ENCODE results near the gene CDK9.
"Not testable (repeated sequence)": the region's sequence is repeated elsewhere in the genome, so short reads cannot be mapped to it uniquely, and the experiment has no call there.

The CDK9 gene
- 144 to 151 reads per million in 2 donors for total RNA-seq

DNA sequence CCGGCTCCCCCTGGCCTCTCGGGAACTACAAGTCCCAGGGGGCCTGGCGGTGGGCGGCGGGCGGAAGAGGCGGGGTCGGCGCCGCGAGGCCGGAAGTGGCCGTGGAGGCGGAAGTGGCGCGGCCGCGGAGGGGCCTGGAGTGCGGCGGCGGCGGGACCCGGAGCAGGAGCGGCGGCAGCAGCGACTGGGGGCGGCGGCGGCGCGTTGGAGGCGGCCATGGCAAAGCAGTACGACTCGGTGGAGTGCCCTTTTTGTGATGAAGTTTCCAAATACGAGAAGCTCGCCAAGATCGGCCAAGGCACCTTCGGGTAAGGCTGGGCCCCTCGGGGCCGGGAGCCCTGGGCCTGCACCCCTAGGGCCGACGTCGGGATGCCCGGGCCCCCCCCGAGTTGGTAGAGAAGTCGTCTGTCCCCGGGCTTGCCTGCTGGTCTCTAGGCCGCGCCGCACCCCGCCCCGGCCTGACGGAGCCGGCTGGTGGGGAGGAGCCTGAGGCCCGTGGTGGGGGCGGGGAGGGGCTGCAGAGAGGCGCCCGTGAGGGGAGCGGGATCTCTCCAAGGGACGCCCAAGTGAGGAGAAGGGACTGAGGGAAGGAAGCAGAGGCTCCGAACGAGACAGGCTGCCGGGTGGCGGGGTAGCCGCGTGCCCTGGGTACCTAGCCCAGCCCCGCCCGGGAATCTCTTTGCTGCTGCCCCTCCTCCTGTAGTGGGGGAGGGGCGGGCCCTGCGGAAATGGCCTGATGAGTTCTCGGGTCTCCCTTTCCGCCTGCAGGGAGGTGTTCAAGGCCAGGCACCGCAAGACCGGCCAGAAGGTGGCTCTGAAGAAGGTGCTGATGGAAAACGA lies at the start of gene CDK9:
Gene CDK9, plus strand, starts transcription at position 102 of the 840 bp plus-strand sequence. Its CDS starts 115 bp downstream, at position 217.
- peak; percentile 91 for DNase-seq

DNA sequence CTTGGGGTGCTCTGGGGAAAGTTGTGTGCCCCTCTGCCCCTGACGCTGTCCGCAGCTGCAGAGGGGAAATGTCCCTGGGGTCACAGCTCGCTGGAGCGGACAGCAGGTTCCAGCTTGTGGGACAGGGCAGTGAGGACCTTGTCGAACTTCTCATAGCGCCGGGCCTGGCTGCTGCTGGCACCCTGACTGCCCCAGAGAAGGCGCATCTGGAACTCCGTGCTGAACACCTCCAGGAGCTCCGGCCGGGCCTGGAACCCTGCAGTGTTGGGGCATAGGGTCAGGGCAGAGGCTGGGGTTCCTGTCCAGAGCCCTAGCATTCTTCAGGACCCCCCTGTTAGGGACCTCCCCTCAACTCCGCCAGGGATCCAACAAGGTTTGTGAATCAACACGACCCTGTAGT lies 47.2 kb upstream of the CDK9 start:
- DNase-seq = no peak

DNA sequence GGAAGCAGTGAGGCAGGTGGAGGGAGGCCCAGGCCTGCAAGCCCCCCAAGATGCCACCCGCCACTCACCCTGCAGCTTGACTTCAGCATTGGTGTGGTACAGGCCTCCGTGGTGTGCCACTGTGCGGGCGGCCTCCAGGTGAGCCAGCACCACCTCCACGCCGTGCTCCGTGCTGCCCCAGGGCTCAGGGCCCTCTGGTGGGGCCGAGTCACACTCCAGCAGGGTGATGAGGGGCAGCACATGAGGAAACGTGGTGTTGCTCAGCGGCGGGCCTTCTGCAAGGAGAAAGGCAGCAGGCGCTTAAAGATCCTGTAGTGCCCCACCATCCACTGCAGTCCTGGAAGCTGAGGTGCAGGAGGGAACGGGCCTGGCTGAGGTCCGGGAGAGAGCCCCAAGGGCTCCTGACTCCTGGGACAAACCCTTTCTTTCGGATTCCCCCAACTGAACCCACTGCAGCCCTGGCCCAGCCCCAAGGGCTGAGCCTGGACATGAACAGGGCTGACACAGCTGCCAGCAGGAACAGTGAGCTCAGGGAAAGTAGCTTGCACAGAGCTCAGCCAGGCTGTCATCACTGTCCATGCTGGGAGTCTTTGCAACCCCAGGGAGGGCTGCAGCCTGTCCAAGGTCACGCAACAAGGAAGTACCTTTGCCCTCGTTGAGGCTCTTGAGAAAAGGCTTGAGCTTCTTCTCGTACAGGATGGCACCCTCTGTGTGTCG lies 46.1 kb upstream of the CDK9 start:
- no peak for DNase-seq

DNA sequence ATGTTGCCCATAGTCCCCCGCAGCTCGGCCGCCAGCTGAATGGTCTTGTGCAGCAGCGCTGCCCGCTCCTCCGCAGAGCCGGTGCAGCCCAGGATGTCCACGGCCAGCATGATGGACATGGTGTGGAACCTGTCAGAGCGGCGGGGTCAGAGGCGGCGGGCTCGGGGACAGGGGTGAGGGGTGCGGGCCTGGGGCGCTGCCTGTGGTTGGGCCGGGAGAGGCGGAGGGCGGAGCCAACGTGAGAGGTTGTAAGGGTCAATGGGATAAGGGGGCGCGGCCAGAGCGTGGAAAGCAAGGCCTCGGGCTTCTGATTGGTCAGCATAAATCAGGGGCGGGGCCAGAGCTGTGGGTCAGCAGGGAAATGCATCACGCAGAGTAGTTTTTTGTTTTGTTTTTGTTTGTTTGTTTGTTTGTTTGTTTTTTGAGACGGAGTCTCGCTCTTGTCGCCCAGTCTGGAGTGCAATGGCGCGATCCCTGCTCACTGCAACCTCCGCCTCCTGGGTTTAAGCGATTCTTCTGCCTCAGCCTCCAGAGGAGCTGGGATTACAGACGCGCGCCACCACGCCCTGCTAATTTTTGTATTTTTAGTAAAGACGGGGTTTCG lies 43.9 kb upstream of the CDK9 start:
- DNase-seq = no peak

DNA sequence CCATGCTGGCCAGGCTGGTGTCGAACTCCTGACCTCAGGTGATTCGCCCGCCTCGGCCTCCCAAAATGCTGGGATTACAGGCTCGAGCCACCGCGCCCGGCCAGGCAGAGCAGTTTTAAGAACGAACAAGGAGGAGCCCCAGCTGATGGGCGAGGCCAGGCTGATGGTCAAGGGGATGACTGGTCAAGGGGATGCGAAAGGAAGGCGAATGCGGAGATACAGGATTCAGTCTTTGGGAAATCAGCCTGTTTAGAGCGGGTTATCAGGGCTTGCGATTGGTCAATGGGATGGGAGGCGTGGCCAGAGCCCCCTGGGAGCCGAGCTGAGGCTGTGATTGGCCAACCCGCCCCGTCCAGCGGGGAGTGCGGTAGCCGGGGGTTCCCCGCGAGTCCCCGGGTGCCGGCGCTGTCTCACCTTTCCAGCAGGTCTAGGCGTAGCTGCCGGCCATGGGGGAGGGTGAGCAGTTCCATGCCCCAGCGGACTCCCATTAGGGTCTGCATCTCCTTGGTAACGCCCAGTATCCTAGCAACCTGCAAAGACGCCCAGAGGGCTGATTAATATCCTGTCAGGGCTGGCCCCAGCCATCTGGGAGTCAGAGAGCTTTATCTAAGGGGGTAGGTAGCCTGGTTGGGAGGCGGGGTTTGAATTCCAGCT lies 43.3 kb upstream of the CDK9 start:
- no peak for DNase-seq

DNA sequence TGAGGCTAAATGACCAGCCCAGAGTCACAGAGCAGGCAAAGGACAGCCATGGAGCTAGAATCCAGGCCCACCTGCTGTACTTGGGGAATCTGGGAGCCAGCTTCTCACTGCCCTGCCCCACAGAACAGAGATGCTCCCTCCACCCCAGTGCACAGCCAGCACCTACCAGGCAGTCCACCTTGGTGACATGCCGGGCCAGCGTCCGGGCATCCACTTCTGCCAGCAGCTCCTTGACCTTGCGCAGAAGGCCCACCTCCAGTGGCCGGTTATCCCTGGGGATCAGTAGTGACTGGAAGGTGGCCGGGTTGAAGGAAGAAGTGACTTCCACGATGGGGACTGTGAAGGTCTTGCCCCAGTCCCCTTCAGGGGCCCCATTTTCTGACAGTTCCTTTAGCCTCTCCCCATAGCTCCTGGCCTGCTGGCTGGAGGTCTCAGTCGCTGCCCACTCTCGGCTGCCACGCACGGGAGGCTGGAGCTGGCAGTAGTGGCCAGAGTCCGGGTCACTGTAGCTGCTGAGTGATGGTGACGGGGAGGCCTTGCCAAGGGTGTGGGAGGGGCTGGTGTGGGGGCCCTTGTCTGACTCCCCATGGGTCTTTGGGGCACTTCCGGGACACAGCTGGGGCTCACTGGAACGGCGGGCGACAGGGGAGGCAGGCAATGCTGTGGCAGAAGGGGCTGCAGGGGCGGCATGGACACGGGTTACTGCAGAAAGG lies 41.3 kb upstream of the CDK9 start:
- DNase-seq = no peak

DNA sequence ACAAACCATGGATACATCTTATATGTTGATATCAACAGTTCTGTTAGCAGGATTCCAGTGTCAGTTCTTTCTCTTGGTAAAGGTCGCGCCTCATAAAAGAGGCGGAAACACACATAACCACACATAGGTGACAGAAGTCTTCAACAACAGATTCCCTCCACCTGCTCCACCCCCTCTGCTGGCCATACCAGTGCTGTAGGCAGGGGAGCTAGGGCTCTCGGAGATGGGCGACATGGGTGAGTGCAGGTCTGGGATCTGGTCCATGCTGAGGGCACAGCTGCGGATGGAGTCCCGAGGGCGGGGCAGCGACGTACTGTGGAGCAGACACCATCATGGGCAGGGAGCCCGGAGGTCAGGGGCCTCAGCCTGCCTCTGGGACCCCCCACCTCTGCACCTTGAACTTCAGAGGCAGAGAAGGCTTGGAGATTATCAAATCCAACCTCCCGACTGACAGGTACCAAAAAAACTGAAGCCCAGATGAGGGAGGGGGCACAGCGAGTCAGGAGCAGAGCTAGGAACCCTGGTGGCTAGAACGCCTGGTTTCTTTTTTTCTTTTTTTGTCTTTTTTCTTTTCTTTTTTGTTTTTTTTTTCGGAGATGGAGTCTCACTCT lies 38.8 kb upstream of the CDK9 start:
- DNase-seq = no peak

DNA sequence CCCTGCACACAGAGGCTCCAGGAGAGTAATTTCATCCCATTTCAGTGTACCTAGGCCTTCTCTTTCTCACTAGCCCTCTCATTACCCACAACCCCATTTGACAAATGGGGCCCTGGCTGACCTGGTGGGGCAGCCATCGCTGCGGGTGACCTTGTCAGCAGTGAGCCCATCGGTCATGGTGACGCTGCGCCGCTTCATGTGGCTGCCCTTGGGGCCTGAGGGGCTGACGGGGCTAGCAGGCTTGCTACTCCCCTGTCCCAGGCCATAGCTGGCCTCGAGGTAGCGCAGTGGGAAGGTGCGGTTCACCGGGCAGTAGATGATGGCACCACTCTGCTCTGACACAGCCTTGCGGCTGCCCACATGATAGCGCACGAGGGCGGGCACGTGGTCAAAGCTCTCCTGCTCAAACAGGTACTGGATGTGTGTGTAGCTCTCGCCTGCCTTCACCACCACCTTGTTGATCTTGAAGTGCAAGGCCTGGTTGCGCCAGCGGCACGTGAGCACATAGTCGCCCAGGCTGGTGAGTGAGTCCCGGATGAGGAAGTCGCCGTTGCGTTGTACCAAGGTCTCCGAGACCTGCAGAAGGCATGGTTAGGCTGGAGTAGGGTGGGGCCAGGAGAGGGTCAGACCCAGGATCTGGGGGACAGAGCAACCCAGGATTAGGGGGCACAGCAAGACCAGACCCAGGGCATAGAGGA lies 36.6 kb upstream of the CDK9 start:
- DNase-seq = no peak

DNA sequence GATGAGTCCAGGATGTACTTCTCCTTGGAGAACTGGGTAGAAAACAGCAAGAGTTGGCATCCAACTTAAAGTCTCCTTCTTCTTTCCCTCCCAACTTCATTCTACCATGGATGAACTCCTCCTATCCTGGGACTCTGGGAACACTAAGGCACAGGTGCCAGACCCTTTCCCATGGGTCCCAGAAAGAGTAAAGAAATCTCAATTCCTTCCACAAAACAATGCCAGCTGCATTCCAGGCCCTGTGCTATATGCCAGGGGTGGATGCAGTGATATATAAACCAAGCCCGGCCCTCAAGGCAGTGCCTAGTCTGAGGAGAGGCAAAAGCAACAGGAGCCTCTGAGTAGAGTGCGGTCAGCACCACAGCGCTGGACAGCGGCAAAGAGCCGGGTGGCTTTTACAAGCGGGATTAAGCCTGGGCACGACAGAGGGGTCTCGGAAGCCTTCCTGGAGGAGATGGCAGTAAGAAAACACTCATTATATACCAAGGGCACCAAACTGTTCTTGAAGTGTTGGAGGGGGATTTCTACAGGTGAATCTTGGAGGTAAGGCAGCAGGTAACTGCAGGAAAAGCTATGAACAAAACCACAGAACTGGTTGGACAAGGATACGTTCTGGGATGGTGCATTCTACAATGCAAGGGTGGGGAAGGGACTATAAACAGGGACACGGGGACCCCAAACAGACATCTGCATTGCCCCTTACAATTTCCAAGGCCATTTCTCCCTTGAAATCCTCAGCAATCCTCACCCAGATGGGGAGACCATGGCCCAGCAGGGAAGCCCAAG lies 34.4 kb upstream of the CDK9 start:
- DNase-seq = no peak

DNA sequence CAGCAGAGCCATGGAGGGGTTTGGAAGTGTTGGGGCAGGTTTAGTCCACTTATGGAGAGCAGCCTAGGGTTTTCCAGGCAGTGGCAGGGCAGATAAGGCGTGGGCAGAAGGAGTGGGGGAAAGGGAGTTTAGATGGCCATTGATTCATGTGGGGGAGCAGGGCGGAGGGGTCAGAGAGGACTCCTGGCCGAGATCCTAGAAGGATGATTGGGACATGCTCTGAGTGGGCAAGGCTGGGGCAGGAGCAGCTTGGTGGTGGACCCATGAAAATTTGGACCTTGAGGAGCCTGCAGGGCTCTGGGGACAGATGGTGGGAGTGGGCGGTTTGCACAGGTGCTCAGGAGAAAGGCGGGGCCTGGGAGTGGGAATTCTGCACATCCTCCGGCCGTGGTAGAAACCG lies 32.7 kb upstream of the CDK9 start:
- no peak for DNase-seq

DNA sequence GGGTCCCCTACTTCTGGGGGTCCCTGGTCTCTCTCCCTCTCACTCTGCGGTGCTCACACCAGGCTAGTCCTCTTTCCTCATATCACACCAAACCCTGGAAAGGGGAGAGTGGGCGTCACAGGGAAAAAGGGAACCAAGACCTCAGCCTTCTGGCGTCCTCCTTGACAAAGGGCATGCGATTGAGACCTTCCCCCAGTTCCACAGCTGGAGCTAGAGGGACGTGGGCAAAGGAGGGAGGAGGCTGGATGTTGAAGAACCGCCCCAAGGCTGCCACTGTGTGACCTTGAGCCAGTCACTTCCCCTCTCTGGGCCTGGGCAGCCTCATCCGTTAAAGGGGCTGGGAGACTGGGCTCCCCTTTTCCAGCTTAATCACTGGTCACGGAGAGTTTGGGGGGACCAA lies 32.2 kb upstream of the CDK9 start:
- DNase-seq = no peak

DNA sequence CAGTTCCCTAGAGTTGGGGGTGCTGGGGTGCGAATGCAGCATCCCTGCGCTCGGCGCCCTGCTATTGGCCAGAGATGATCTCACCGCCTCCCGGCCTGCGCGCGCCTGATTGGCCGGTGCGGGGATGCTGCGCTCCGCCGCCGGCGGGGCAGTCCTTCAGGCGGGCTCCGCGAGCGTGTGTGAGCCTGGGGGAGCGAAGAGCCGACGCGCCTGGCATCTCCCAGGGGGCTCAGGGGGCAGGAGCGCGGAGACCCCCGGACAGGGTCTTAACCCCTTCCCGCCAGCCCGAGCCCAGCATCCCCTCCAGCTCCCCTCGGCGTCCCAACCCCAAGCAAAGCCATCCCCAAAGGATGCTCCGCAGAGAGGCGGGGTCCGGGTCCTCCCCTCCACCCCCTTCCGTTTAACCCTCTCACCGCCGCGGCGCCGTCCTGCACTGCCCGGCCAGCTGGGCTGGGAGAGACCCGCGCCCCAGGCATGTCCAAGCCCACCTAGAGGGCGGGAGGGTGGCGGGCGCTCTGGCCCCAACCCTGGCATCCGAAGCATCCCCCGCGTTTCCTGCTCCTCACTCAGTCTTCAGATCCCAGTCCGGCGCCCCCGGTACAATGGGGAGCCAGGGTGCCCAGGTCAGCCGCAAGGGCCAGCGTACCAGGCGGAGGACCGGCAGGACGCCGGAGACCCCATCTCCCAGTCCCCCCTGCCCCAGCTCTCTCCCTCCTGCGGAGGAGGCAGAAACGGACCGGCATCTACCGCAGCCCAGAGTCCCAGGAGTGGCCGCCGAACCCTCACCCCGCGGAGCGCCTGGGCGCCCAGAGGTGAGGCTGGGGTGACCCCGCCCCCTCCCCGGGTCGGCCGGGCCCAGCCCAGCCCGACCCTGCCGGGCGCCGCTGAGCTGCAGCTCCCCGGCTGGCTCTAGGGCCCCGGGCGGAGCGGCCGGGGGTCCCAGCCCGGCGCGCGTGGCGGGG lies 31.5 kb upstream of the CDK9 start:
- DNase-seq = no peak

DNA sequence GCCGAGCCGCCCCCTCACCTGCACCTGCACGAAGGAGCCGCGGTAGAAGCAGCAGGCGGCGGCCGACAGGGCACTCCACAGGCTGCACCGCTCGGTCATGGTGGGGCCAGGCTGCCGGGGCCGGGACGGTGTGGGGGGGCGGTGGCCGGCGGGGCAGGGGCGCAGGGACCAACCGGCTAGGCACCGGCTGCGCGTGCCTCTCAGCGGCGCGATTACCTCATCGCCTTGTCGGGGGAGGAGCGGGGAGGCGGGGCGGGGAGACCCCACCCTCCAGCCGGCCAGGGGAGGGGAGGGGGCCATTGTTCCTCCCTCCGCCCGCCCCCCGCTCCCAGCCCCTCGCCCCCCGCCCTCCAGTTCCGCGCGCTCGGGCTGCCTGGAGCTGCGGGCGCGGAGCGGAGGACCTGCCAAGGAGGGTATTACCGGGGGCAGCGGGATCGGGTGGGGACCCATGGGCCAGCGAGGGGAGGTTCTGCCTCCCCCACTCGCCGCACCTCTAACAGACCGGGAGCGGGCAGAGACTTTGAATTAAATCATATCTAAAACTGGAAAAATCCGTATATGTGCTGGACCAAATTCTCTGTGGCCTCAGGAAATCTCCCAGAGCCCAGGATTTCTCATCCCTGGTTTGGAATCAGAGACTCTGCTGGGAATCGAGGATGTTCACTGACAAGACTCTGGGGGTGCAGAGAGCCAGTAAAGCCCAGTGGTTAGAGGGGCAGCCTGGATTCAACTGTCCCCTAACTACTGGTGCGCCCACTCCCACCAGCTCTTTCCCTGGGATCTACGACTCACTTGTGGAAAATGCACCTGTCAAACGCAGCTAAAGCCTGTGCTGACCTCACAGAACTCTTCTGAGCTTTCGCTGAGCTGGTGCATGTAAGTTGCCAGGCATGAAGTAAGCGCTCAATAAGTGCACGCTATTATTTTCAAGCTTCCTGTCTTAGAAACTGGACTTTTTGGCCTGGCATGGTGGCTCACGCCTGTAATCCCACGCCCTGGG lies 30.5 kb upstream of the CDK9 start:
- DNase-seq = no peak

DNA sequence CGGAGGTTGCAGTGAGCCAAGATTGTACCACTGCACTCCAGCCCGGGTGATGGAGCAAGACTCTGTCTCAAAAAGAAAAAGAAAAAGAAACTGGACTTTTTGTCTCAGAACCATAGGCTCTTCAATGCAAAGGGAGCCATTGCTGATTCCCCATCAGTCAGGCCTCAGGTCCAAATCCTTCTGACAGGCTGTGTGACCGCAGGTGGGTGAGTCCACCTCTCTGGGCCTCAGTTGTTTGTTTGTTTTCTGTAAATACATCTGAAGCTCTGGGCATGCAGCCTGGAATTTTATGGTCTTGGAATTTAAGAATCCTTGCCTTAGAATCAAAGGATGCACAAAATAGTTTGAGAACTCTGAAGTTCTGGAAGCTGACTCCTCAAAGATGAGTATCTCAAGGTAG lies 29.6 kb upstream of the CDK9 start:
- DNase-seq = no peak

DNA sequence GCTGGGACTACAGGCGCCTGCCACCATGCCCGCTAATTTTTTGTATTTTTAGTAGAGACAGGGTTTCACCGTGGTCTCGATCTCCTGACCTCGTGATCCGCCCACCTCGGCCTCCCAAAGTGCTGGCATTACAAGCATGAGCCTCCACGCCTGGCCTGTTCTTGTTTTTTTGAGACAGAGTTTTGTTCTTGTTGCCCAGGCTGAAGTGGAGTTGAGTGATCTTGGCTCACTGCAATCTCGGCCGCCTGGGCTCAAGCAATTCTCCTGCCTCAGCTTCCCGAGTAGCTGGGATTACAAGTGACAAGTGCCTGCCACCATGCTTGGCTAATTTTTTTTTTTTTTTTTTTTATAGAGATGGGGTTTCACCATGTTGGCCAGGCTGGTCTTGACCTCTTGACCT lies 29.1 kb upstream of the CDK9 start:
- not testable (repeated sequence) for DNase-seq

DNA sequence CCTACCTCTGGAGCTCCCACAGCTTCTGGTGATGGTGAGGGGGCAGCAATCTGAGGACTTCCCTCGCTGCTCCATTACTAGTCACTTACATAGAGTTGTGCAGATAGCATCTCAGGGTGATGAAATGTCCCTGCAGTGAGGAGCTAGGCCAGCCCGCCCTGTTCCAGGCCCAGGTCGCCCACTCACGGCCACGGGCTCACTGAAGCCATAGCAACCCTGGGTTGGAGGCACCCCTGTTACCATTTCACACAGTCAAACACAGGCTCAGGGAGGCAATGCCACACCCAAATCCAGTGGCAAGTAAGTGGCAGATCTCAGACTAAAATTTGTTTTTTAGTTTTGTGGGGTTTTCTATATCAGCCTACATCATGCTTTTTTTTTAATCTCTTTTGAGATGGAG lies 27.0 kb upstream of the CDK9 start:
- no peak for DNase-seq

DNA sequence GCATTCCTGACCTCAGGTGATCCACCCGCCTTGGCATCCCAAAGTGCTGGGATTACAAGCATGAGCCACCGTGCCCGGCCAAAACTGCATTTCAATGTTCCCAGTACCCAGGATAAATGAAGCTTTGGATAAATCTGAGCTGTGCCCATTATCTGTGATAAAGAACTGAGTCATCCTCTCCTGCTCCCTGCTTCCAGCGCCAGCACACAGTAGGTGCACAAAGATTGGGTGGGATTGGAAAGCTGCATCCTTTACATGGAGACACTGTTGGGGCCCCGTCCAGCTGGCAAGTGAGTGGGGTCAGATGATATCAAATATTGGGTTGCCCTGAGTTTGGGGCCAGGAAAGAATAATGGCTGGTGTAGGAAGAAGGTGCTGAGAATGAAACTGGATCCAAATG lies 24.8 kb upstream of the CDK9 start:
- DNase-seq = no peak

DNA sequence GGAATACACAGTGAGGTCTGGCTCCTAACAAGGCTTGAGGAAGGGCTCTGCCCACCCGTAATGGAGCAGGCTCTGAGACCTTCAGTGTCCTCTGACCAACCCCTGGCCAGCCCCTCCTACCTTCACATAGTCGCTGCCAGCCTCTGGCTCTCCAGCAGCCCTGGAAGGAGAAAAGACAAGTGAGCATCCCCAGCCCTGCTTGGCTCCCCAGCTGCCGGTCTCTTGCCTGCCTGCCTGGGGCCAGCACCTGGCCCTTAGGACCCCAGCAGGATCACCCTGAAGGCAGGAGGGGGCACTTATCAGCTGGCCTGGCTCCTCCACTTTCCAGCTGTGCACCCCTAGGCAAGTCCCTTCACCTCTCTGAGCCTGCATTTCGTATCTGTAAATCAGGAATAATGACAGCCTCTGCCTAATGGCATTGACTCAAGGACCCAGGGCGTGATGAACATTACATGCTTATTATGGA lies 24.3 kb upstream of the CDK9 start:
- DNase-seq = no peak

All from activated gamma-delta T cell (primary cell).